PC-9 (cell line): ENCODE measurements around the gene LUC7L. TPM values are rescaled to one million over a fixed set of nuclear protein-coding genes. Genes with fewer than 3 reads are reported as not detected.

ENCODE experiments used
- BruUV-seq: library from RNA; stranded (reverse); fragments of 400-500 nt; replicated peaks from 2 replicates; lab custom pipeline; 2021; lab: Mats Ljungman, UMichigan
- CTCF ChIA-PET: fragments of 300-600 bp; sonication (Branson Sonifier 250); formaldehyde crosslinking; loops from one replicate; lab custom pipeline; 2022; ENCODE audit warnings: antibody characterized with exemption; lab: Charles Lee
- POLR2A ChIA-PET: fragments of 300-600 bp; sonication (Branson Sonifier 250); formaldehyde crosslinking; loops from one replicate; lab custom pipeline; 2022; ENCODE audit warnings: antibody characterized with exemption; ENCODE audit not compliant: unreplicated experiment; lab: Charles Lee
- DNase-seq, 2 experiments: peaks; one replicate each; pipeline versions ENCODE4 v3.0.0 to v3.0.0-alpha.2; 2015 to 2022; ENCODE audit warnings: mixed read lengths in 1 of 2
- H2AFZ ChIP-seq: fragments of 200-600 bp; sonication (generic); 2 replicates; pipeline ENCODE4 v1.8.1; 2017; ENCODE audit warnings: antibody characterized with exemption
- H3F3A ChIP-seq: fragments of 200-600 bp; sonication (generic); 2 replicates; pipeline ENCODE4 v1.8.1; 2017; ENCODE audit warnings: antibody characterized with exemption, mild to moderate bottlenecking, low read depth; ENCODE audit not compliant: insufficient read depth
- H3K27ac ChIP-seq: fragments of 200-600 bp; sonication (generic); 2 replicates; pipeline ENCODE4 v1.6.1; 2016; ENCODE audit warnings: mixed run types
- H3K27me3 ChIP-seq: fragments of 200-600 bp; sonication (generic); 2 replicates; pipeline ENCODE4 v1.6.1; 2016; ENCODE audit warnings: low read depth, mixed run types; ENCODE audit not compliant: insufficient read depth
- H3K36me3 ChIP-seq: fragments of 200-600 bp; sonication (generic); 2 replicates; pipeline ENCODE4 v1.6.1; 2016; ENCODE audit warnings: low read depth, mixed run types
- H3K4me1 ChIP-seq: fragments of 200-600 bp; sonication (generic); replicated peaks from 2 replicates; pipeline ENCODE4 v1.6.1; 2016; ENCODE audit warnings: mixed run types; ENCODE audit not compliant: insufficient read depth
- H3K4me2 ChIP-seq: fragments of 200-600 bp; sonication (generic); 2 replicates; pipeline ENCODE4 v1.6.1; 2017; ENCODE audit warnings: mixed run types
- H3K4me3 ChIP-seq: fragments of 200-600 bp; sonication (generic); 2 replicates; pipeline ENCODE4 v1.6.1; 2016; ENCODE audit warnings: mixed run types
- H3K79me2 ChIP-seq: fragments of 200-600 bp; sonication (generic); 2 replicates; pipeline ENCODE4 v1.6.1; 2017; ENCODE audit warnings: low read depth, mixed run types
- H3K9me2 ChIP-seq: fragments of 200-600 bp; sonication (generic); 2 replicates; pipeline ENCODE4 v1.8.1; 2017; ENCODE audit warnings: mild to moderate bottlenecking; ENCODE audit not compliant: insufficient read depth
- H3K9me3 ChIP-seq: fragments of 200-600 bp; sonication (generic); 2 replicates; pipeline ENCODE4 v1.8.1; 2016; ENCODE audit warnings: low read depth; ENCODE audit not compliant: insufficient read depth
- H4K20me1 ChIP-seq: fragments of 200-600 bp; sonication (generic); 2 replicates; pipeline ENCODE4 v1.8.1; 2017; ENCODE audit not compliant: insufficient read depth
- CTCF ChIP-seq: fragments of 200-600 bp; sonication (generic); conservative IDR thresholded peaks from 2 replicates; pipeline ENCODE4 v1.6.1; 2017; ENCODE audit warnings: mixed run types, antibody characterized with exemption, mild to moderate bottlenecking, moderate library complexity
- EZH2 ChIP-seq: fragments of 200-600 bp; sonication (generic); IDR thresholded peaks from 2 replicates; pipeline ENCODE4 v1.8.0; 2017; ENCODE audit warnings: antibody characterized with exemption, low read depth
- intact Hi-C: fragments of 100-400 bp; cut with micrococcal nuclease; formaldehyde crosslinking; loops from one replicate; pipeline ENCODE4 v1.10.0; 2022; ENCODE audit not compliant: unreplicated experiment
- total RNA-seq: library from RNA; stranded (reverse); gene quantifications from 2 replicates; pipeline ENCODE4 v1.2.3, GENCODE V29; 2021

Gene LUC7L
- total RNA-seq, 1 experiment from 2014 or later, result 64.3 TPM

- BruUV-seq, result no TSS peak
- Histone ChIP-seq H4K20me1 (0 out of 2 replicates have a peak, but pooled peaks cover 3% of the 10 kb centered on the region), H3K9me3 (no peaks in the 10 kb centered on the region), H3K79me2 (peaks cover 4% of the 10 kb centered on the region; the same call in 1 of the 2 replicates), H3K4me2 (no peak overlapping the region), H3K4me1 (no peaks in the 10 kb centered on the region), H2AFZ (no peak overlapping the region), H3K27me3 (no peaks in the 10 kb centered on the region), H3K9me2 (no peaks in the 10 kb centered on the region), H3K27ac (no peak overlapping the region), H3K4me3 (no peak overlapping the region), H3K36me3 (no peaks in the 10 kb centered on the region), H3F3A (no peaks in the 10 kb centered on the region; the same call in 1 of the 2 replicates)
- no peak for TF ChIP-seq CTCF
- no peak for TF ChIP-seq EZH2
- POLR2A ChIA-PET, result interaction anchor here (0.6 kb wide), 1 partner anchor 109 kb away, joined by 6 read pairs; no protein-coding TSS in a partner anchor
- intact Hi-C loops, result no loop called here
- CTCF ChIA-PET, result interaction anchor here (0.6 kb wide), 1 partner anchor 128 kb away, joined by 4 read pairs; no protein-coding TSS in a partner anchor
- DNase-seq, result no peak
Observed at GRCh38 chr16:242281-242680, 13.0 kb upstream of the LUC7L start.

GRCh38 chr16:240559-240958 is 11.3 kb upstream of the LUC7L start:
- DNase-seq, result no peak
- intact Hi-C loops, result no loop called here
- no peaks in the 10 kb centered on the region for H3K36me3 ChIP-seq
- no peaks in the 10 kb centered on the region for H3K4me1 ChIP-seq
- H3K9me2 ChIP-seq, result no peaks in the 10 kb centered on the region
- H4K20me1 ChIP-seq, result 0 out of 2 replicates have a peak, but pooled peaks cover 3% of the 10 kb centered on the region
- H3K4me2 ChIP-seq, result no peak overlapping the region
- ChIA-PET CTCF (no interaction called here), POLR2A (interaction anchor here (0.5 kb wide), 1 partner anchor 13 kb away, joined by 3 read pairs; no protein-coding TSS in a partner anchor)
- no peaks in the 10 kb centered on the region for H3K27me3 ChIP-seq
- no TSS peak for BruUV-seq
- TF ChIP-seq CTCF (no peak), EZH2 (no peak)
- H3K79me2 ChIP-seq, result peaks cover 16% of the 10 kb centered on the region
- peaks cover 7% of the 10 kb centered on the region for H3F3A ChIP-seq
- no peak overlapping the region for H3K4me3 ChIP-seq
- no peak overlapping the region for H3K27ac ChIP-seq
- H2AFZ ChIP-seq, result no peak overlapping the region
- no peaks in the 10 kb centered on the region for H3K9me3 ChIP-seq

GRCh38 chr16:239948-240277 is 10.7 kb upstream of the LUC7L start:
- POLR2A ChIA-PET, result interaction anchor here (0.6 kb wide), 1 partner anchor 187 kb away, joined by 4 read pairs; the partner anchor contains the start of gene POLR3K
- CTCF ChIA-PET, result no interaction called here
- no peaks in the 10 kb centered on the region for H3K4me1 ChIP-seq

More at GRCh38 chr16:239948-240277, 10.7 kb upstream of the LUC7L start:
- no peak overlapping the region for H3K4me3 ChIP-seq
- H2AFZ ChIP-seq, result no peak overlapping the region
- H3K4me2 ChIP-seq, result no peak overlapping the region
- peaks cover 17% of the 10 kb centered on the region for H3K79me2 ChIP-seq
- H3K9me2 ChIP-seq, result no peaks in the 10 kb centered on the region
- intact Hi-C loops, result no loop called here
- BruUV-seq, result no TSS peak
- peaks cover 14% of the 10 kb centered on the region for H3F3A ChIP-seq
- TF ChIP-seq CTCF, result no peak
- no peak for TF ChIP-seq EZH2
- H3K36me3 ChIP-seq, result no peaks in the 10 kb centered on the region
- no peak overlapping the region for H3K27ac ChIP-seq
- H3K27me3 ChIP-seq, result no peaks in the 10 kb centered on the region
- H3K9me3 ChIP-seq, result no peaks in the 10 kb centered on the region
- no peak for DNase-seq
- H4K20me1 ChIP-seq, result 0 out of 2 replicates have a peak, but pooled peaks cover 3% of the 10 kb centered on the region
